Panc1 (cell line): ENCODE data around the gene CHCHD10.

Experiments used
- POLR2AphosphoS5 ChIP-seq: IDR thresholded peaks from 2 replicates; pipeline ENCODE4 v1.6.1; 2012; ENCODE audit warnings: mild to moderate bottlenecking, low read depth, low read length, moderate library complexity
- TCF7L2 ChIP-seq: IDR thresholded peaks from 2 replicates; pipeline ENCODE4 v1.6.1; 2011; ENCODE audit warnings: mild to moderate bottlenecking, low read depth, low read length, inconsistent platforms
- TF ChIP-seq, protein P1 (sequence below): fragments of 450-650 bp; IDR thresholded peaks from 2 replicates; pipeline ENCODE4 v1.5.1; 2017; ENCODE audit warnings: mild to moderate bottlenecking
- TF ChIP-seq, protein P2 (sequence below), 2 experiments: IDR thresholded peaks; 2 replicates each; pipeline ENCODE4 v1.6.1; 2011 to 2012; ENCODE audit warnings: low read depth in 2 of 2, control low read depth in 1 of 2, low read length in 1 of 2, mild to moderate bottlenecking in 1 of 2, moderate library complexity in 1 of 2; ENCODE audit not compliant: insufficient read depth in 1 of 2

DNA sequence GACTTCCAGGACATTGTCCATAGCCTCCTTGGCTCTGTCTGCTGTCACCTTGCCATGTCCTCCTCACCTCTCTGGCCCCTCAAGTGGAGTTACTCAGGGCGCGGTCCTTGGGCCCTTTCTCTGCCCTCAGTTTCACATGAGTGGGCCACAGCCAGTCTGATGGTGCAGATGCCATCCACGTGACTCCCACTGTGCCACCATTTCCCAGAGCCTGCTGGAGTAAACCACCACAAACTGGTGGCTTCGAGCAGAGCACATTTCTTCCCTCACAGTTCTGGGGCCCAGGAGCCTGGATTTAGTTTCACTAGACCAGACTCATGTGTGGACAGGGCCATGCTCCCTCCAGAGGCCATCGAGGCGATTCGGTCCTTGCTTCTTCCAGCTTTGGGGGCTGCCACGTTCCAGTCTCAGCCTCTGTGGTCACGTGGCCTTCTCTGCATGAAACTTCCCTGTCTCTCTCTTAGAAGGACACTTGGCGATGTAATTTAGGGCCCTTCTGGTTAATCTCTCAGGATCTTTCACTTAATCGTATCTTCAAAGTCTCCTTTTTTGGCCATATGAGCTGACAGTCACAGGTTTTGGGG lies 33.6 kb upstream of the CHCHD10 start:
- TF ChIP-seq POLR2AphosphoS5 (no peak), TCF7L2 (no peak)
- TF ChIP-seq, protein P1, sequence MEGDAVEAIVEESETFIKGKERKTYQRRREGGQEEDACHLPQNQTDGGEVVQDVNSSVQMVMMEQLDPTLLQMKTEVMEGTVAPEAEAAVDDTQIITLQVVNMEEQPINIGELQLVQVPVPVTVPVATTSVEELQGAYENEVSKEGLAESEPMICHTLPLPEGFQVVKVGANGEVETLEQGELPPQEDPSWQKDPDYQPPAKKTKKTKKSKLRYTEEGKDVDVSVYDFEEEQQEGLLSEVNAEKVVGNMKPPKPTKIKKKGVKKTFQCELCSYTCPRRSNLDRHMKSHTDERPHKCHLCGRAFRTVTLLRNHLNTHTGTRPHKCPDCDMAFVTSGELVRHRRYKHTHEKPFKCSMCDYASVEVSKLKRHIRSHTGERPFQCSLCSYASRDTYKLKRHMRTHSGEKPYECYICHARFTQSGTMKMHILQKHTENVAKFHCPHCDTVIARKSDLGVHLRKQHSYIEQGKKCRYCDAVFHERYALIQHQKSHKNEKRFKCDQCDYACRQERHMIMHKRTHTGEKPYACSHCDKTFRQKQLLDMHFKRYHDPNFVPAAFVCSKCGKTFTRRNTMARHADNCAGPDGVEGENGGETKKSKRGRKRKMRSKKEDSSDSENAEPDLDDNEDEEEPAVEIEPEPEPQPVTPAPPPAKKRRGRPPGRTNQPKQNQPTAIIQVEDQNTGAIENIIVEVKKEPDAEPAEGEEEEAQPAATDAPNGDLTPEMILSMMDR = no peak
- TF ChIP-seq, protein P2, sequence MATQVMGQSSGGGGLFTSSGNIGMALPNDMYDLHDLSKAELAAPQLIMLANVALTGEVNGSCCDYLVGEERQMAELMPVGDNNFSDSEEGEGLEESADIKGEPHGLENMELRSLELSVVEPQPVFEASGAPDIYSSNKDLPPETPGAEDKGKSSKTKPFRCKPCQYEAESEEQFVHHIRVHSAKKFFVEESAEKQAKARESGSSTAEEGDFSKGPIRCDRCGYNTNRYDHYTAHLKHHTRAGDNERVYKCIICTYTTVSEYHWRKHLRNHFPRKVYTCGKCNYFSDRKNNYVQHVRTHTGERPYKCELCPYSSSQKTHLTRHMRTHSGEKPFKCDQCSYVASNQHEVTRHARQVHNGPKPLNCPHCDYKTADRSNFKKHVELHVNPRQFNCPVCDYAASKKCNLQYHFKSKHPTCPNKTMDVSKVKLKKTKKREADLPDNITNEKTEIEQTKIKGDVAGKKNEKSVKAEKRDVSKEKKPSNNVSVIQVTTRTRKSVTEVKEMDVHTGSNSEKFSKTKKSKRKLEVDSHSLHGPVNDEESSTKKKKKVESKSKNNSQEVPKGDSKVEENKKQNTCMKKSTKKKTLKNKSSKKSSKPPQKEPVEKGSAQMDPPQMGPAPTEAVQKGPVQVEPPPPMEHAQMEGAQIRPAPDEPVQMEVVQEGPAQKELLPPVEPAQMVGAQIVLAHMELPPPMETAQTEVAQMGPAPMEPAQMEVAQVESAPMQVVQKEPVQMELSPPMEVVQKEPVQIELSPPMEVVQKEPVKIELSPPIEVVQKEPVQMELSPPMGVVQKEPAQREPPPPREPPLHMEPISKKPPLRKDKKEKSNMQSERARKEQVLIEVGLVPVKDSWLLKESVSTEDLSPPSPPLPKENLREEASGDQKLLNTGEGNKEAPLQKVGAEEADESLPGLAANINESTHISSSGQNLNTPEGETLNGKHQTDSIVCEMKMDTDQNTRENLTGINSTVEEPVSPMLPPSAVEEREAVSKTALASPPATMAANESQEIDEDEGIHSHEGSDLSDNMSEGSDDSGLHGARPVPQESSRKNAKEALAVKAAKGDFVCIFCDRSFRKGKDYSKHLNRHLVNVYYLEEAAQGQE (IDR thresholded peaks at IDR 0.05; ENCODE audit: insufficient read depth in 1 of 2, low read depth in 2 of 2, low read length in 1 of 2) = no peak
